ENCODE data around the gene ABI3.

DNA sequence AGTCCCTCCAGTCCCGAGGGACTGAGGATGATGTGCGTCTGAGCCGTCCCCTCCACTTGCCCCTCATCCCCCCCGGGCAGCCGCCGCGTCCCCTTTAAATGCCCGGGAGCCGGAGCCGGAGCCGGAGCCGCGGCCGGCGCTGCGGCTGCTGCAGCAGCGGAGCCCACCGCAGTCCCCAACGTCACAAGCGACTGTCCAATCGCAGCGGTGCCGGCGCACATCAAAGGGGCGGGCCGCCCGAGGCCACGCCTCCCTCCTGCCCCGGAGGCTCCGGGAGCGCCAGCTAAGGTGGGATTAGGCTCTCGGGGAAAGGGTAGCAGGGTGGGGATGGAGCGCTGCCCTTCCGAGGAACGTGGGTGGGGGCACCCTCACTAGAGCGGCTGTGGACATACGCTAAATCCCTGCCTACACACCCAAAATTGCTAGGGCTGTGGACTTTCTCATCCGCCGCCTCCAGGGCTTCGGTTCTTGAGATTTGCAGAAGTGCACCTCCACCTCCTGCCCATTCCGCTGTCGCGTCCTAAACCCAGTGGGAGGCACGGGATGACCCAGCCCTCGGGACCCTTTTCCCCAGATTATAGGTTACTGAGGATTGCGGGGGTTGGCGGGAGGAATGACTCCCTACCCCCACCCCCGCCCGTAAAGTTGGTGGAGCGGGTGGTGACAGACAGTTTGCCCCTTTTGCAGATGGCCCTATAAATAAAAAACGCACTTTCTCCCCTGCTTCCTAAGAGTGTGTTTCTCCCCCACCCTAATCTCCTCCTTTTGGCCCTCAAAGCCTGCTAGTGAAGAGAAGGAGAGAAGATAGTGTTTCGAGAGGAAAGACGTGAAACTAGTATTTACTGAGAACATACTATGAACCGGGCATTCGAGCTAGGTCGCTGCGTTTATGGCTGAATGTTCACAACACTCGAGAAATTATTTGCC is 20.4 kb downstream of the ABI3 start, which contains the start of gene PHOSPHO1:
- TF ChIP-seq, protein P1, sequence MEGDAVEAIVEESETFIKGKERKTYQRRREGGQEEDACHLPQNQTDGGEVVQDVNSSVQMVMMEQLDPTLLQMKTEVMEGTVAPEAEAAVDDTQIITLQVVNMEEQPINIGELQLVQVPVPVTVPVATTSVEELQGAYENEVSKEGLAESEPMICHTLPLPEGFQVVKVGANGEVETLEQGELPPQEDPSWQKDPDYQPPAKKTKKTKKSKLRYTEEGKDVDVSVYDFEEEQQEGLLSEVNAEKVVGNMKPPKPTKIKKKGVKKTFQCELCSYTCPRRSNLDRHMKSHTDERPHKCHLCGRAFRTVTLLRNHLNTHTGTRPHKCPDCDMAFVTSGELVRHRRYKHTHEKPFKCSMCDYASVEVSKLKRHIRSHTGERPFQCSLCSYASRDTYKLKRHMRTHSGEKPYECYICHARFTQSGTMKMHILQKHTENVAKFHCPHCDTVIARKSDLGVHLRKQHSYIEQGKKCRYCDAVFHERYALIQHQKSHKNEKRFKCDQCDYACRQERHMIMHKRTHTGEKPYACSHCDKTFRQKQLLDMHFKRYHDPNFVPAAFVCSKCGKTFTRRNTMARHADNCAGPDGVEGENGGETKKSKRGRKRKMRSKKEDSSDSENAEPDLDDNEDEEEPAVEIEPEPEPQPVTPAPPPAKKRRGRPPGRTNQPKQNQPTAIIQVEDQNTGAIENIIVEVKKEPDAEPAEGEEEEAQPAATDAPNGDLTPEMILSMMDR (IDR thresholded peaks at IDR 0.05; ENCODE audit: poor library complexity, severe bottlenecking) = no peak
- TF ChIP-seq POLR2AphosphoS5 (IDR thresholded peaks at IDR 0.05) = no peak
- no peak for TF ChIP-seq EP300 (conservative IDR thresholded peaks at IDR 0.05; ENCODE audit: poor library complexity, severe bottlenecking)
- TF ChIP-seq EZH2 (IDR thresholded peaks at IDR 0.05; ENCODE audit: borderline replicate concordance, insufficient read depth, low read length, poor library complexity, severe bottlenecking) = no peak
